Smooth muscle cell (in vitro differentiated cells): Measurements from ENCODE around the gene CTDSP1. TPM values are rescaled to one million over a fixed set of nuclear protein-coding genes. Genes with fewer than 3 reads are reported as not detected.

Experiments
- DNase-seq: peaks from one replicate; lab custom pipeline; 2025; ENCODE audit not compliant: unreplicated experiment; lab: John Stamatoyannopoulos, UW
- H2AFZ ChIP-seq: fragments of 200-600 bp; sonication (generic); 2 replicates; pipeline ENCODE4 v1.6.0; 2016; ENCODE audit warnings: antibody characterized with exemption, low read depth, mild to moderate bottlenecking
- H3F3A ChIP-seq: fragments of 200-600 bp; sonication (generic); 2 replicates; pipeline ENCODE4 v1.6.0; 2017; ENCODE audit warnings: antibody characterized with exemption, low read depth
- H3K27ac ChIP-seq: fragments of 200-600 bp; sonication (generic); 2 replicates; pipeline ENCODE4 v1.5.1; 2016; ENCODE audit warnings: low read depth, mild to moderate bottlenecking
- H3K27me3 ChIP-seq: fragments of 200-600 bp; sonication (generic); 2 replicates; pipeline ENCODE4 v1.6.1; 2016; ENCODE audit warnings: low read depth, mild to moderate bottlenecking
- H3K36me3 ChIP-seq: fragments of 200-600 bp; sonication (generic); 2 replicates; pipeline ENCODE4 v1.5.1; 2016; ENCODE audit warnings: low read depth
- H3K4me1 ChIP-seq: fragments of 200-600 bp; sonication (generic); 2 replicates; pipeline ENCODE4 v1.5.1; 2016; ENCODE audit warnings: low read depth
- H3K4me2 ChIP-seq: fragments of 200-600 bp; sonication (generic); 2 replicates; pipeline ENCODE4 v1.6.0; 2016; ENCODE audit warnings: mild to moderate bottlenecking
- H3K4me3 ChIP-seq: fragments of 200-600 bp; sonication (generic); 2 replicates; pipeline ENCODE4 v1.5.1; 2016; ENCODE audit warnings: mild to moderate bottlenecking
- H3K79me2 ChIP-seq: fragments of 200-600 bp; sonication (generic); 2 replicates; pipeline ENCODE4 v1.6.0; 2016; ENCODE audit warnings: low read depth, mild to moderate bottlenecking
- H3K9ac ChIP-seq: fragments of 200-600 bp; sonication (generic); 2 replicates; pipeline ENCODE4 v1.6.0; 2016; ENCODE audit warnings: low read depth
- H3K9me3 ChIP-seq: fragments of 200-600 bp; sonication (generic); replicated peaks from 2 replicates; pipeline ENCODE4 v1.5.1; 2016; ENCODE audit warnings: low read depth
- H4K20me1 ChIP-seq: fragments of 200-600 bp; sonication (generic); 2 replicates; pipeline ENCODE4 v1.6.0; 2016; ENCODE audit warnings: low read depth
- WGBS: methylation state at CpG from one replicate; pipeline ENCODE4 v1.1.7; 2016; ENCODE audit warnings: low lambda C conversion rate; 5-methylcytosine and 5-hydroxymethylcytosine counted together
- polyA plus RNA-seq: library from polyadenylated mRNA; unstranded; fragments of >200 nt; fragmentation: Nextera tagmentation; extraction: Ambion mirVana; gene quantifications from 2 replicates; pipeline ENCODE4 v1.2.1, GENCODE V29; 2016
- total RNA-seq: library from RNA; depleted of rRNA; stranded (reverse); fragments of >200 nt; gene quantifications from 2 replicates; pipeline ENCODE4 v1.2.3, GENCODE V29; 2014
- TF ChIP-seq, protein P1 (sequence below): fragments of 200-600 bp; sonication (generic); IDR thresholded peaks from 2 replicates; pipeline ENCODE4 v1.5.1; 2017; ENCODE audit warnings: borderline replicate concordance, mild to moderate bottlenecking, antibody characterized with exemption; ENCODE audit not compliant: insufficient read depth, poor library complexity, severe bottlenecking

The CTDSP1 gene
- total and polyA plus RNA-seq, 2 experiments from 2014 or later = 18.7 to 62.5 TPM

DNA sequence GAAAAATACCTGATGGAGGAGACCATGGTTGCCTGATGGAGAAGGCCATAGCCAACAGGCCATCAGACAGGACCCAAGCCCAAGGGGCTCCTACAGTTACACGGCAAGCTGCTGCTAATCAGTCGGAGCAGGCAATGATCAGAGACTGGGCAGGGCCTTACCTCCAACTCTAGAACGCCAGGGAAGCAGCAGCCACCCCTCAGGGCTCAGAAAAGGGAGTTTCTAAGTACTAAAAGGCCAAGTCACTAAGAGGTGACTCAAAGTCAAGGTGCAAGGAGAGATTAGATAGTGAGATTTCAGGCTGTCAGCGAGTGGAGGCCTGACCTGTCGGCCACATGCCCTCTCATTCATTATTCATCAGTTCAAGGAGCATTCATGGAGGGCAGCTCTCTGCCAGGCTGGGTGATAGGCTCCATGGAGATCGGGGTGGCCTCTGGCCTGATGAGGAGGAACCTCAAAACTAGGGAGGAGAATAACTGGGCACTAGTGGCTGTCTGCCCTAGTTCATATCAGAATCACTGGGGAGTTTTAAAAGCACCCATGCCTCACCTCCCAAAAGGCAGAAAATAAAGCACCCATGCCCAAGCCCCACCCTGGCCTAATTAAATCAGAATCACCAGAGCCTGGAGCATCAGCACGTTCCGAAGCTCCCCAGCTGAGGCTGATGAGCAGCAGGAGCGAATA is 22.9 kb downstream of the CTDSP1 start:
- 85% methylated on average over 9 of the region's 9 CpGs for WGBS
- no peak overlapping the region for H3K27ac ChIP-seq

DNA sequence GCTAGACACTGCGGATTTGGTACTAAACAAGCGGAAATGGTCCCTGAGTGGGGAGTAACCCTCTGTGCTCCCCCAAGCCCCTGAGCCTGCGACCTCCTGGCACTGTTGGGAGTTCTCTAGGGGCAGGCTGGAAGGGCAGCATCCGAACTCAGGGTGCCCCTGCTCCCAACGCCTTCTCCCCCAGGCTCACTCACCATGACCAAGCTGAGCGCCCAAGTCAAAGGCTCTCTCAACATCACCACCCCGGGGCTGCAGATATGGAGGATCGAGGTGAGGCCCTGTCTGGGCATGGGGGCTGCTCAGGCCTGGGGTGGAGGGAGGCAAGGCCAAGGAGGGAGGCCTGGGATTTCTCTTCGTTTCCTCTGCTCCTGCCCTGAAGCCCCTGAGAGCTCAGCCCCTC is 23.9 kb downstream of the CTDSP1 start:
- no peaks in the 10 kb centered on the region for H3K36me3 ChIP-seq
- no peaks in the 10 kb centered on the region for H3K4me1 ChIP-seq
- no peak overlapping the region for H3K4me3 ChIP-seq
- H3F3A ChIP-seq = no peaks in the 10 kb centered on the region
- no peaks in the 10 kb centered on the region for H3K9me3 ChIP-seq
- no peak overlapping the region for H3K27ac ChIP-seq
- H3K27me3 ChIP-seq = no peaks in the 10 kb centered on the region
- no peak overlapping the region for H2AFZ ChIP-seq
- WGBS = 96% methylated on average over 9 of the region's 9 CpGs
- no peaks in the 10 kb centered on the region for H4K20me1 ChIP-seq
- no peak overlapping the region for H3K4me2 ChIP-seq
- no peaks in the 10 kb centered on the region for H3K79me2 ChIP-seq
- TF ChIP-seq, protein P1, sequence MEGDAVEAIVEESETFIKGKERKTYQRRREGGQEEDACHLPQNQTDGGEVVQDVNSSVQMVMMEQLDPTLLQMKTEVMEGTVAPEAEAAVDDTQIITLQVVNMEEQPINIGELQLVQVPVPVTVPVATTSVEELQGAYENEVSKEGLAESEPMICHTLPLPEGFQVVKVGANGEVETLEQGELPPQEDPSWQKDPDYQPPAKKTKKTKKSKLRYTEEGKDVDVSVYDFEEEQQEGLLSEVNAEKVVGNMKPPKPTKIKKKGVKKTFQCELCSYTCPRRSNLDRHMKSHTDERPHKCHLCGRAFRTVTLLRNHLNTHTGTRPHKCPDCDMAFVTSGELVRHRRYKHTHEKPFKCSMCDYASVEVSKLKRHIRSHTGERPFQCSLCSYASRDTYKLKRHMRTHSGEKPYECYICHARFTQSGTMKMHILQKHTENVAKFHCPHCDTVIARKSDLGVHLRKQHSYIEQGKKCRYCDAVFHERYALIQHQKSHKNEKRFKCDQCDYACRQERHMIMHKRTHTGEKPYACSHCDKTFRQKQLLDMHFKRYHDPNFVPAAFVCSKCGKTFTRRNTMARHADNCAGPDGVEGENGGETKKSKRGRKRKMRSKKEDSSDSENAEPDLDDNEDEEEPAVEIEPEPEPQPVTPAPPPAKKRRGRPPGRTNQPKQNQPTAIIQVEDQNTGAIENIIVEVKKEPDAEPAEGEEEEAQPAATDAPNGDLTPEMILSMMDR = no peak
- H3K9ac ChIP-seq = no peak overlapping the region
- DNase-seq = no peak

More for the DNA sequence above, 22.9 kb downstream of the CTDSP1 start:
- no peaks in the 10 kb centered on the region for H4K20me1 ChIP-seq
- no peaks in the 10 kb centered on the region for H3K4me1 ChIP-seq
- H3K9ac ChIP-seq = no peak overlapping the region
- no peak overlapping the region for H3K4me2 ChIP-seq
- H3K9me3 ChIP-seq = no peaks in the 10 kb centered on the region
- DNase-seq = no peak
- no peaks in the 10 kb centered on the region for H3K79me2 ChIP-seq
- H3K4me3 ChIP-seq = no peak overlapping the region
- H3K27me3 ChIP-seq = no peaks in the 10 kb centered on the region
- no peak overlapping the region for H2AFZ ChIP-seq
- no peaks in the 10 kb centered on the region for H3K36me3 ChIP-seq
- TF ChIP-seq, protein P1 = no peak
- no peaks in the 10 kb centered on the region for H3F3A ChIP-seq

DNA sequence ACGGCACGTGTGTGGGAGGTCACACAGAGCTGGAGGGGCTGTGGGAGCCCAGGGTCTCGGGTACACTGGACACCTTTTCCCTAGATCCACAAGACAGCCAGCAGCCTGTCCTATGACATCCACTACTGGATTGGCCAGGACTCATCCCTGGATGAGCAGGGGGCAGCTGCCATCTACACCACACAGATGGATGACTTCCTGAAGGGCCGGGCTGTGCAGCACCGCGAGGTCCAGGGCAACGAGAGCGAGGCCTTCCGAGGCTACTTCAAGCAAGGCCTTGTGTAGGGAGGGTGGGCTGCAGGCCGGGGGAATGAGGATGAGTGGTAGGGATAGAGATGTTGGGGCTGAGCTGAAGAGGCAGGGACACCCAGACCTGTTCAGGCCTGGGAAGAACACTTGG is 25.9 kb downstream of the CTDSP1 start:
- Histone ChIP-seq H3K9ac (no peak overlapping the region), H2AFZ (no peak overlapping the region), H3K4me2 (no peak overlapping the region), H4K20me1 (no peaks in the 10 kb centered on the region), H3F3A (no peaks in the 10 kb centered on the region), H3K36me3 (no peaks in the 10 kb centered on the region), H3K27me3 (no peaks in the 10 kb centered on the region), H3K9me3 (no peaks in the 10 kb centered on the region), H3K79me2 (no peaks in the 10 kb centered on the region), H3K4me1 (no peaks in the 10 kb centered on the region), H3K27ac (no peak overlapping the region), H3K4me3 (no peak overlapping the region)
- TF ChIP-seq, protein P1 = no peak
- whole genome bisulfite sequencing = 95% methylated on average over 10 of the region's 10 CpGs
- no peak for DNase-seq

DNA sequence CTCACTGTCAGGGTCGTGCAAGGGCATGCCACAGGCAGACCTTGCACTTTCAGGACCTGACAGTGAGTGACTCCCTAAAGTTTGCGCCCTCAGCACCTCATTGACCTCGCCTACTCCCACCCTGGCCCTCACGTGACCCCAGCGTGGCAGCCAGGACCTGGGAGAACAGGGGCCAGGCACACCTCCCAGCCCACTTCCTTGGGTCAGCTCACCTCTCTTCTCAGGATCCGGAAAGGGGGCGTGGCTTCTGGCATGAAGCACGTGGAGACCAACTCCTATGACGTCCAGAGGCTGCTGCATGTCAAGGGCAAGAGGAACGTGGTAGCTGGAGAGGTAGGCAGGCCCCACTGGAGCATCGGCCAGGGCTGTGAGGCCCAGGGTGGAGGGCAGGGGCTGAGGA is 28.1 kb downstream of the CTDSP1 start:
- Histone ChIP-seq H3K27me3 (no peaks in the 10 kb centered on the region), H3K4me3 (no peak overlapping the region), H3K36me3 (no peaks in the 10 kb centered on the region), H3K27ac (no peak overlapping the region), H3K4me1 (no peaks in the 10 kb centered on the region), H3K9ac (no peak overlapping the region), H2AFZ (no peak overlapping the region), H3K4me2 (no peak overlapping the region), H3K9me3 (no peaks in the 10 kb centered on the region), H4K20me1 (no peaks in the 10 kb centered on the region), H3K79me2 (no peaks in the 10 kb centered on the region), H3F3A (no peaks in the 10 kb centered on the region)
- no peak for DNase-seq
- 81% methylated on average over 11 of the region's 11 CpGs for whole genome bisulfite sequencing
- TF ChIP-seq, protein P1 = no peak
